Measurements from ENCODE around the gene CCRL2. TPM values are rescaled to one million over a fixed set of nuclear protein-coding genes. Genes with fewer than 3 reads are reported as not detected.

CCRL2 gene
- total and polyA plus RNA-seq, 9 of the 15 experiments (the other 6 are each of a cell fraction or from before 2014, with no cell fraction given) = 3.4 to 5.7 (median 4.0) TPM

DNA sequence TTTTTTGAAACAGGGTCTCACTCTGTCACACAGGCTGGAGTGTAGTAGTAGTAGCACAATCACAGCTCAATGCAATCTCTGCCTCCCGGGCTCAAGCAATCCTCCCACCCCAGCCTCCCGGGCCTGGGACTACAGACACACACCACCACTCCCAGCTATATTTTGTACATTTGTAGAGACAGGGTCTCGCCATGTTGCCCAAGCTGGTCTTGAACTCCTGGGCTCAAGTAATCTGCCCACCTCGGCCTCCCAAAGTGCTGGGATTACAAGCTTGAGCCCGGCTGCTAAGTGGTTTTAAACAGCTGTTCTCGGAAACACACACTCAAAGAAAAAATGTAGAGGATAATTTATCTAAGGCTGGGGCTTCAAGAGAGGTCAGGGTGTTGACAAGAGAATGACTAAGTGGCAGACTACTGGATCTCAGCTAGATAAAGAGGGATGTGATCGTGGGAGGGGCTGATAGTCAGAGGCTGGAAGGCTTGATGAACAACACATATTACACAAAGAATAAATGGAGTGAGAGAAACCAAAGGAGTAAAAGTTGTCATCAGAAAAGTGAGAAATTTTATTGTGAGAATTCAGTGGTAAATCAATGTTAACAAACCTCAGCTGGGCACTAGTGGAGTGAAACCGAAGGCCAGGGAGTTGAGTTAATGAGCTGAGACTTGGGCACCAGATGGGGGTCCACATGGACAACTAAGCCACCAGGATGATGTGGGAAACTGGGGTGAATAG is 6.9 kb upstream of the CCRL2 start (continued):
- TF ChIP-seq ZNF79 (CRISPR knock-in tag; IDR thresholded peaks at IDR 0.05; ENCODE audit: low read depth) (no peak), NFE2L1 (tag; IDR thresholded peaks at IDR 0.05; ENCODE audit: borderline replicate concordance, low read depth) (no peak), ZBTB5 (IDR thresholded peaks at IDR 0.05) (no peak), ZNF133 (CRISPR knock-in tag; IDR thresholded peaks at IDR 0.05) (no peak), DDX20 (tag; IDR thresholded peaks at IDR 0.05; ENCODE audit: low read depth) (no peak), RBM22 (IDR thresholded peaks at IDR 0.05; ENCODE audit: low read depth, low read length, poor library complexity, severe bottlenecking) (no peak), GTF2B (IDR thresholded peaks at IDR 0.05; ENCODE audit: extremely low read depth, insufficient read length) (no peak), BRD9 (IDR thresholded peaks at IDR 0.05; ENCODE audit: low read depth, partially characterized antibody) (no peak), ELF4 (CRISPR knock-in tag; IDR thresholded peaks at IDR 0.05) (no peak), MEF2D (tag; conservative IDR thresholded peaks at IDR 0.05; ENCODE audit: low read depth) (no peak), CAMTA2 (CRISPR knock-in tag; conservative IDR thresholded peaks at IDR 0.05) (no peak), CBFA2T2 (conservative IDR thresholded peaks at IDR 0.05) (peak; percentile 88)
- TF ChIP-seq, protein P1, sequence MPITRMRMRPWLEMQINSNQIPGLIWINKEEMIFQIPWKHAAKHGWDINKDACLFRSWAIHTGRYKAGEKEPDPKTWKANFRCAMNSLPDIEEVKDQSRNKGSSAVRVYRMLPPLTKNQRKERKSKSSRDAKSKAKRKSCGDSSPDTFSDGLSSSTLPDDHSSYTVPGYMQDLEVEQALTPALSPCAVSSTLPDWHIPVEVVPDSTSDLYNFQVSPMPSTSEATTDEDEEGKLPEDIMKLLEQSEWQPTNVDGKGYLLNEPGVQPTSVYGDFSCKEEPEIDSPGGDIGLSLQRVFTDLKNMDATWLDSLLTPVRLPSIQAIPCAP (CRISPR knock-in tag; IDR thresholded peaks at IDR 0.05; ENCODE audit: borderline replicate concordance) = no peak
- TF ChIP-seq, protein P2, sequence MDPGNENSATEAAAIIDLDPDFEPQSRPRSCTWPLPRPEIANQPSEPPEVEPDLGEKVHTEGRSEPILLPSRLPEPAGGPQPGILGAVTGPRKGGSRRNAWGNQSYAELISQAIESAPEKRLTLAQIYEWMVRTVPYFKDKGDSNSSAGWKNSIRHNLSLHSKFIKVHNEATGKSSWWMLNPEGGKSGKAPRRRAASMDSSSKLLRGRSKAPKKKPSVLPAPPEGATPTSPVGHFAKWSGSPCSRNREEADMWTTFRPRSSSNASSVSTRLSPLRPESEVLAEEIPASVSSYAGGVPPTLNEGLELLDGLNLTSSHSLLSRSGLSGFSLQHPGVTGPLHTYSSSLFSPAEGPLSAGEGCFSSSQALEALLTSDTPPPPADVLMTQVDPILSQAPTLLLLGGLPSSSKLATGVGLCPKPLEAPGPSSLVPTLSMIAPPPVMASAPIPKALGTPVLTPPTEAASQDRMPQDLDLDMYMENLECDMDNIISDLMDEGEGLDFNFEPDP (CRISPR knock-in tag; IDR thresholded peaks at IDR 0.05) = no peak
- TF ChIP-seq, protein P3, sequence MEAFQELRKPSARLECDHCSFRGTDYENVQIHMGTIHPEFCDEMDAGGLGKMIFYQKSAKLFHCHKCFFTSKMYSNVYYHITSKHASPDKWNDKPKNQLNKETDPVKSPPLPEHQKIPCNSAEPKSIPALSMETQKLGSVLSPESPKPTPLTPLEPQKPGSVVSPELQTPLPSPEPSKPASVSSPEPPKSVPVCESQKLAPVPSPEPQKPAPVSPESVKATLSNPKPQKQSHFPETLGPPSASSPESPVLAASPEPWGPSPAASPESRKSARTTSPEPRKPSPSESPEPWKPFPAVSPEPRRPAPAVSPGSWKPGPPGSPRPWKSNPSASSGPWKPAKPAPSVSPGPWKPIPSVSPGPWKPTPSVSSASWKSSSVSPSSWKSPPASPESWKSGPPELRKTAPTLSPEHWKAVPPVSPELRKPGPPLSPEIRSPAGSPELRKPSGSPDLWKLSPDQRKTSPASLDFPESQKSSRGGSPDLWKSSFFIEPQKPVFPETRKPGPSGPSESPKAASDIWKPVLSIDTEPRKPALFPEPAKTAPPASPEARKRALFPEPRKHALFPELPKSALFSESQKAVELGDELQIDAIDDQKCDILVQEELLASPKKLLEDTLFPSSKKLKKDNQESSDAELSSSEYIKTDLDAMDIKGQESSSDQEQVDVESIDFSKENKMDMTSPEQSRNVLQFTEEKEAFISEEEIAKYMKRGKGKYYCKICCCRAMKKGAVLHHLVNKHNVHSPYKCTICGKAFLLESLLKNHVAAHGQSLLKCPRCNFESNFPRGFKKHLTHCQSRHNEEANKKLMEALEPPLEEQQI (IDR thresholded peaks at IDR 0.05) = no peak
- TF ChIP-seq, protein P4, sequence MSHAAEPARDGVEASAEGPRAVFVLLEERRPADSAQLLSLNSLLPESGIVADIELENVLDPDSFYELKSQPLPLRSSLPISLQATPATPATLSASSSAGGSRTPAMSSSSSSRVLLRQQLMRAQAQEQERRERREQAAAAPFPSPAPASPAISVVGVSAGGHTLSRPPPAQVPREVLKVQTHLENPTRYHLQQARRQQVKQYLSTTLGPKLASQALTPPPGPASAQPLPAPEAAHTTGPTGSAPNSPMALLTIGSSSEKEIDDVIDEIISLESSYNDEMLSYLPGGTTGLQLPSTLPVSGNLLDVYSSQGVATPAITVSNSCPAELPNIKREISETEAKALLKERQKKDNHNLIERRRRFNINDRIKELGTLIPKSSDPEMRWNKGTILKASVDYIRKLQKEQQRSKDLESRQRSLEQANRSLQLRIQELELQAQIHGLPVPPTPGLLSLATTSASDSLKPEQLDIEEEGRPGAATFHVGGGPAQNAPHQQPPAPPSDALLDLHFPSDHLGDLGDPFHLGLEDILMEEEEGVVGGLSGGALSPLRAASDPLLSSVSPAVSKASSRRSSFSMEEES (CRISPR knock-in tag; IDR thresholded peaks at IDR 0.05) = no peak
- TF ChIP-seq, protein P5, sequence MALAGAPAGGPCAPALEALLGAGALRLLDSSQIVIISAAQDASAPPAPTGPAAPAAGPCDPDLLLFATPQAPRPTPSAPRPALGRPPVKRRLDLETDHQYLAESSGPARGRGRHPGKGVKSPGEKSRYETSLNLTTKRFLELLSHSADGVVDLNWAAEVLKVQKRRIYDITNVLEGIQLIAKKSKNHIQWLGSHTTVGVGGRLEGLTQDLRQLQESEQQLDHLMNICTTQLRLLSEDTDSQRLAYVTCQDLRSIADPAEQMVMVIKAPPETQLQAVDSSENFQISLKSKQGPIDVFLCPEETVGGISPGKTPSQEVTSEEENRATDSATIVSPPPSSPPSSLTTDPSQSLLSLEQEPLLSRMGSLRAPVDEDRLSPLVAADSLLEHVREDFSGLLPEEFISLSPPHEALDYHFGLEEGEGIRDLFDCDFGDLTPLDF (CRISPR knock-in tag; IDR thresholded peaks at IDR 0.05) = no peak
